ENCODE results near the gene VOPP1.
"Not testable (repeated sequence)": the region's sequence is repeated elsewhere in the genome, so short reads cannot be mapped to it uniquely, and the experiment has no call there.

The VOPP1 gene, protein sequence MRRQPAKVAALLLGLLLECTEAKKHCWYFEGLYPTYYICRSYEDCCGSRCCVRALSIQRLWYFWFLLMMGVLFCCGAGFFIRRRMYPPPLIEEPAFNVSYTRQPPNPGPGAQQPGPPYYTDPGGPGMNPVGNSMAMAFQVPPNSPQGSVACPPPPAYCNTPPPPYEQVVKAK

DNA sequence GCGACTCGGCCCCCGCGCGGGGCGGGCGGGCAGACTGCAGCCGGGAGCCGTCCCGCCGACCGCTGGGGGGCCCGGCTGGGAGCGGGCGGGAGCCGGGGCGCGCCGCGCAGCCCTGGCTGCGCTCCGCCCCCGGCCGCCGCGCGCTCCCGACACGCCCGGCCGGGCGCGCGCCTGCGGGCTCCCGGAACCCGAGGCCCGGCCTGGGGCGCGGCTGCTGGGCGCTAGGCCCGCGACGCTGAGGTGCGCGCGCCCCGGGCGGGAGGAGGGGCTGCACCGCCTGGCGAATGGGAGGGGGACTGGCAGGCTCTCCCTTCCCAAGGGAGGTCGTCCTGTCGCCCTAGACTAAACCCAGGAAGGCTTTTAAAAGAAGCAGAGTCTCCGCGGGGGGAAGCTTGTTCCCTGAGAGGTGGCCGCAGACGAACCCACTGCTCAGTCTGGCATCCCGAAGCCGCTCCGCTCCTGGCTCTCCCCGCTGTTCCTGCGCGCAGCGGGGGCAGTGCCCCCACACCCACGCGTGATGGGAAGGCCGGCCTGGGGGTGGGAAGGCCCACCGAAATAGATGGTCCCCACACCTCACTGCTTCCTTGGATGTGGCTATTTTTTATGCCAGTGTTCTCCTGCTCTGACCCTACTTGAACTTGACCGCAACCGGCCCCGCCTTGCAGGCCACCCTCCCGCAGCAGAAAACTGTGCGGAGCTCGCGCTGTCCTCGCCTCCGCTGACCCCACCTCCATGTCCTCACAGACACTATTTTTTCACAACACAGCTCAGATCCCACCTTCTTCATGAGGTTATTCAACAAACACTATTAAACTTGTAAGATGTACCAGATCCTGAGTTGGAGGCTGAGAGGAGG lies at the start of gene VOPP1:
Gene VOPP1 (minus strand): TSS at position 125 of the 856 bp plus-strand sequence. CDS start 178 bp downstream, outside the sequence.
- DNase-seq (ENCODE audit: low read depth in 2 of 2) = peak in 1 of 2 donors; percentile 61

DNA sequence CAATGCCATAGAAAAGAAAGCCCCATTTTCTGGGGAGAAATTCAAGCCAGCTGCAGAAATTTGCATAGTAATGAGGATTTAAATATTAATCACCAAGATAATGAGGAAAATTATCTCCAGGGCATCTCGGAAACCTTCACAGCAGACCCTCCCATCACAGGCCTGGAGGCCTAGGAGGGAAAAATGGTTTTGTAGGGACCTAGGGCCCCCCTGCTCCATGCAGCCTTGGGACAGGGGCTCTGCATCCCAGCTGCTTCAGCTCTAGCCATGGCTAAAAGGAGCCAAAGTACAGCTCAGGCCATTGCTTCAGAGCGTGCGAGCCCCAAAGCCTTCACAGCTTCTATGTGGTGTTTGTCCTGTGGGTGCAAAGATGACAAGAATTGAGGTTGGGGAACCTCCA lies 46.6 kb upstream of the VOPP1 start:
- DNase-seq (ENCODE audit: low read depth in 2 of 2) = no peak

DNA sequence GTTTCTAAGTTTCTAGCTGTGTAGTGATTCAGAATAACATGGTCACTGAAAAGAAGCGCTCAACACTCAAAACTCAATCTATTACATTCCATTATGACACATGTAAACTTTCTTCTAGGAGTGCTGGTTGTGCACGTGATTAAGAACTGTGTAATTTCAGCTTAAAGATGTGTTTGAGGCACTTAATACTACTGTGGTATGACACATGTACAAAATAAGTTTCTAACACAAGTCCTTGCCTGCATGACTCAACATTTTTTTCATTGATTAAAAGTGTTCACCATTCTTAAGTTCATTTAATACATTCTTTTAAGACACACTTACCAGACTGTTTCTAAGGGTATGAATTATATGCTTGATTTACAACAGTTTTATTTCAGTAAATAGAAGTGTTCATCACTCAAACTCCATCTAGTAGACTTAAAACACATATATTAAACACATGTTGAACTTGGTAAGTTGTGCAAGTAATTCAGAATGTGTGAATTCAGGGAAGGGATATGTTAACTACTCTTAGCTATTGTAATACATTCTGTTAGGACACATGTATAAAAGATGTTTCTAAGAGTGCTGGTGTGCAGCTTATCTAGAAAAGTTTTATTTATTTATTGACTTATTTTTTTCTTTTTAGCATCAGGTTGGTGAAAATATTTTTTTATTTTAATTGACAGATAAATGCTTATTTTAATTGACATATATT lies 42.2 kb upstream of the VOPP1 start:
- not testable (repeated sequence) for DNase-seq (ENCODE audit: low read depth in 2 of 2)

DNA sequence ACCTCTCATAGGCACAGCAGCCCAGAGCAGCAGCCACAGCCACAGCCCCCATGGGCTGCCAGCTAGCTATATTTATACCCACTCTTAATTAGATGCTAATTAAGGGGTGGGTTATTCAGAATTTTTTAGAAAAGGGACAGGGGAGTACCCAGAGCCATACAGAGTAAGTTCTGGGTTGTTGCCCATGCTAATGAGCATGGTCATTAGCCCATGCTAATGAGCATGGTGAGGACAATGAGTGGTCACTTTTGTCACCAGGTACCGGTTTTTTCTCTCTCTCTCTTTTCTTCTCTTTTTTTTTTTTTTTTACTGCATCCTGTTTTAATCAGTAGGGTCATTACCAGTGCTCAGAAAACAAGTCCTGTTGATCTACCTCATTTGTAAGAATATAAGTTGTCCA lies 37.4 kb upstream of the VOPP1 start:
- DNase-seq (ENCODE audit: low read depth in 2 of 2) = not testable (repeated sequence)

DNA sequence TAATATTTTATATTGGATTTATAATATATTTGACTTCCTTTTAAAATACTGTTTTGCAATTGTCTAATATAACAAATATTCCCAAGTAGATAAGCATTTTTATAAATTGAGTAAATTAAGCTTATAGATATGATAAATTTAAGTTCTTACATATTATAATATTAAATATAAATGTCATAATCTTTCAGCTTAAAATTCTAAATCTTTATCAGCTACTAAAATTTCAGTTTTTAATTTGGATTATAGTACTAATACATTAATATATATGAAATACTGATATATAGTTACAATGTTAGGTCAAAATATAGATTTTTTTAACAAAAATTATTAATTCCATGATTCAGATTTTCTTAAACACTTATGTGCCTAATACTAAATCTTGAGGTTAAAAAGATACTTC lies 33.4 kb upstream of the VOPP1 start:
- not testable (repeated sequence) for DNase-seq (ENCODE audit: low read depth in 2 of 2)

DNA sequence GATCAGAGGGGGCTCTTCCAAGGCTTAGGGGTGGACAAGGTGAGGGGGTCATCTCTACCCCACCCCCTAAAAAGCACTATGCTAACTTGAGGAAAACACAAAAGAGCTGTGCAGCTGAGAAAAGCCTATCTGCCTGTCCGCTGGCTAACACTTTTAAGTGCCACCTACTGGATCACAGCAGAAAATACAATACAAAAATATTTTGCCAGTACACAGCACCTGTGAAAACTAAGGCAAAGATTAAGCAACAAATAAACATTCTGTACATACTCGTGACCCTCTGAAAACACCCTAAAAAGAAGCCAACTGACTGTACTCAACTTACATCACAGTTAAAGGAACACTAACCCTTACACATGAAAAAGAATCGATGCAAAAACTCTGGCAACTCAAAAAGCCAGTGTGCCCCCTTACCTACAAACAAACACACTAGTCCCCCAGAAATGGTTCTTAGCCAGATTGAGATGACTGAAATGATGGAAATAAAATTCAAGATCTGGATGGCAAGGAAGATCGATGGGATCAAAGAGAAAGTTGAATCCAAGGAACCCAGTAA lies 25.7 kb upstream of the VOPP1 start:
- not testable (repeated sequence) for DNase-seq (ENCODE audit: low read depth in 2 of 2)

DNA sequence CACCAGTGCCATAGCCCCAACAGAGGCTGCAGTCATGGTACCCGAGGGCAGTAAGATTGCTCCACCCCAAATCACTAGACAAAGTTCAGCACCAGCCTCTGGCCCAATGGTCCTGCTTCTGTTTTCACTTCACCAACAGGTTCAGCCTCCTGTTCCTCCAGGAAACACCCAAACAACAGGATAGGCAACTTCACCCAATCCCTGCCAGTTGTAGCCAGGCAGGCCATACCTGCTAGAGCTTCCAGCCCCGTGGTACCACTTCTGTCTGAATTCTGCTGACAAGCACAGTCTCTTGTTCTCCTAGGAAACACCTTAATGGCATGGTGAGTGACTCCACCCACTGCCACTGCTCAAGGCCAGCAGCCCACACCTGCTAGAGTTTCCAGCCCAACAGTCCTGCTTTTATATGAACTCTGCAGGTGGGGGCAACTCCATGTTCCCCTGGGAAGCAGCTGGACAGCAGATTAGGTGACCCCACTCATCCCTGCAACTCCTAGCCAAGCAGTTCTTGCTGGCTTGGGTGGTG lies 25.0 kb upstream of the VOPP1 start:
- DNase-seq (ENCODE audit: low read depth in 2 of 2) = not testable (repeated sequence)

DNA sequence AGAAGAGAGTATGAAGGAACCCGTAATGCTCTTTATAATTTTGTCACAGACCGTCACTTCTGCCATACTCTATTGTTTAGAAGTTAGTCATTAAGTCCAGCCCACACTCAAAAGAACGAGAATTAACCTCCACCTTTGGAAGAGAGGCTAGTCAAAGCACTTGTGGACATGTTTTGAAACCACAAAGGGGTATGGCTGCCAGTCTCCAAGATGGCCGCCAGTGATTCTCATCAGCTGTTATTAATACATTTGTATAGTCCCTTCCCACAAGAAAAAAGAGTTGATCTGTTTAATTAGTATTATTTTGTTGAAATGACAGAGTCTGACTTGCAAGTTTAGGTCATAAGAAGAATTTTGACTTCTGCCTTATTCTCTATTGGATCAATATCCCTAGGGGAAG lies 23.2 kb upstream of the VOPP1 start:
- no peak for DNase-seq (ENCODE audit: low read depth in 2 of 2)

DNA sequence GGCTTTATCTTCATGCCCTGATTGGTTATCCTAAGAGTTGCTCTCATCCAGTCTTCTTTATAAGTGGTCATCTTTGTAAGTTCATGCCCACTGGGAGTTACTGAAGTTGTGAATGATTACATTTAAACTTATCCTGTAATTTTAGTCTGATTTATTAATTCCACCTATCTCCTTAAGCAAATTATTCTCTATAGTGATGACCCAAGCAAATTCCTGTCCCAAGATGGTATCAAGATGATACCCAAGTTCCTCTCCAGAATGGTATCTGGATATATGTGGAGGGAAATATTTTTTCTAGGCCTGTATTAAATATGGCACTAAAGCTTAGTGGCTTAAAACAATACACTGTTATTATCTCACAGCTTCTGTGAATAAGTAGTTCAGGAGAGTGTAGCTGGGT lies 22.6 kb upstream of the VOPP1 start:
- no peak for DNase-seq (ENCODE audit: low read depth in 2 of 2)

DNA sequence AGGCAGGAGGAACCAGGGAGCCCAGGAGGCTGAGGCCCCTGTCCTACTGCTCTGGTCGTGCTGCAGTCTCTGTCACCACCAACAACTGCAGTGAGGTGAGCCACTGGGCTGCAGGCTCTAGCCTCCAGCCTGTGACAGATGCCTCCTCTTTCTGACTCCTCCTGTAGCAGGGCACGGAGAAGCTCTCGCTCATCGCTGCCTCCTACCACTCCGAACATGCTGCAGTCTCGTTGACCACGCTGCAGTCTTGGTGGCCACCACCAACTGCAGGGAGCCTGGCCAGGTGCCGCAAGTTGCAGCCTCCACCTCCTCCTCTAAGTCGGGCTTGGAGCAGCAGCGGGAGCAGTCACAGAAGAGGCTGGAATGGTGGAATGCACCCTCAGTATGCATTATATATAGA lies 22.1 kb upstream of the VOPP1 start:
- no peak for DNase-seq (ENCODE audit: low read depth in 2 of 2)

DNA sequence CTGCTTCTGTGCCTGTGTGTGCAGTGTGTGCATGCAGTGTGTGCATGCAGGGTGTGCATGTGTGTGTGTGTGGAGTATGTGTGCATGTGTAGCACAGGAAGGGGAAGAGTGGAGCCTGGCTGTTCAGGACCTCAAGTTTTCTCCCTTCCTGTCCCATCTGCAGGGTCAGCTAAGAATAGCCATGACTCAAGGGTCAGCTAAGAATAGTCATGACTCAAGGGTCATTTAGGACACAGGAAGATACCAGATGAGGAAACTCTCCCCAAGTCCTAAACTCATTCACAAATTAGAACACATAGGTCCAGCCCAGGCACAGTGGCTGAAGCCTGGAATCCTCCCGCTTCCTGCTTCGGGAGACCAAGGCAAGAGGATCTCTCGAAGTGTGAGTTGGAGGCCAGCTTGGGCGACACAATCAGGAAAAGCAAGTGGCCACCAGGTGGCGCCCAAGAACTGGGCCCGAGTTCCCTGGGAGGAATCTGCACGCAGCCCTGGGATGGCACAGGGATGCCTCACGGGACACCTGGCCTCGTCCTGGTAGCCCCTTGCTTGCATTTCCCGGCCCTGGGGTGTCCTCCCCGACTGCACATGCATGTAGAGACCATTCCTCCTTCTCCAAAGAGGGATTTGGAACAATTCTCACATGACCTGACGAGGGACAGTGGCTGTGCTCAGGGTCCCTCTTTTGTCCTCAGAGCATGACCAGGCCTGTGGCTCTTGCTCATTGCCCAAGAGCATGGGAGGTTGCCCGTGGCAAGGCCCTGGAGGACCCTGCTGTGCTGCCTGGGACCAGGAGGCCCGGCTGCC lies 21.4 kb upstream of the VOPP1 start:
- peak; percentile 39 to 41 for DNase-seq (ENCODE audit: low read depth in 2 of 2)

DNA sequence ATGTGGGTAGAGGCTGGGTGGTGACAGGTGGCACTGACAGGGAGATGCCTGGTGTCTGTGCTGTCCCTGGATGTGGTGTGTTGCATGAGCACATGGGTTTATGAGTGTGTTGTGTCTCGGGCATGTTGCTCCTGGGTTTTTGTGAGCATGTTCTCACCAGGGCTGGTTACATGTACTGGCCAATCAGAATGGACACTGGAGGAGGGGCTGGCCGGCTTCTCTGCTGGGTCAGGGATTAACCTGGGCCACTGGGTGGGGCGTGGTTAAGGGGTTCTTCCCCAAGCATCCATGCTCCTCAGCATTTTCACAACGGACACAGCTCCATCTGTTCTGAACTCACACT lies 20.8 kb upstream of the VOPP1 start:
- no peak for DNase-seq (ENCODE audit: low read depth in 2 of 2)

DNA sequence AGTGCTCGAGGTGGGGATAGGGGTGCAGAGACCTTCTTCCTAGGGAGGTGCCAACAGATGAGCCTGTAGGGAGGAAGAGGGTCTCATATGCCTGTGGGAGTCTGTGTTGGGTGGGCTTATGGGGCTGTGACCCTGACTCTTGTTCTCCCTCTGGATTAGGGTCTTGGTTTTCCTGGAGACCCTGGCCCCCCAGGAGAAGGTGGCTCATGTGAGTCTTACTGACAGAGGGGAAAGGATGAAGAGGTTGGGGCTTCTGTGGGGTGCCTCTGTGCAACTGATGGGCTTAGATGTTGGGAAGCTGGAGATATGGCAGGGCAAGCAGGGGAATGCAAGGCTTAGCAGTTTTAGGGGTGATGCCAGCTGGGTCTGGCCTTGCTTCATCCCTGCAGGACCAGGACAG lies 20.2 kb upstream of the VOPP1 start:
- no peak for DNase-seq (ENCODE audit: low read depth in 2 of 2)

DNA sequence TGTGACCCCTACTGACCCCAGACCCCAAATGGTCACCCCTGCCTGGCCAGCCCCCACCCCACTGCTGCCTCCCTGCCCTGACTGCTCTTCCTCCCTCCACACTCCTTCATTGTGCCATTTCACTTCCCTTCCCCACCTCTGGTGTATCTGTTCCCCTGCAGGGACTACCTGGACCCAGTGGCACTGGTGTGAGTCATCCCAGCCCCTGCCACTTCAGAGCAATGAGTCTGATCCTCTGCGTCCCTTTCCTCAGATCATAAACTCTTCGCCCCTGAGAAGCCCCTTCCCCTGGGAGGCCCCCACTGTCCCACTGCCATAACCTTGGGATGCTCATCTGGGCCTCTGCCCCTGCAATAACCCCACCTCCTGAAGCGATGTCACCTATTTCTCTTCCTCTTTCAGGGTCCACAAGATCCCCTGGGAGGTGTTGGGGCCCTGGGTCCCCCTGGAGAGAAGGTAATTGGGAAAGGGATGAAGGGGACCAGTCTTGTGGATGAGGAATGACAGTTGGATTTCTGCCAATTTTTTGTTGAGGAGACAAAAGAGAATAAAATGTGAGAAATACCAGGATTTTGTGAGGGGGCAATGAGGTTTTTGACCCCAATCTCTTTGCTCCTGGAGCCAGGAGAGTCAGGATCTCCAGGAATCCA lies 19.1 kb upstream of the VOPP1 start:
- DNase-seq (ENCODE audit: low read depth in 2 of 2) = no peak

DNA sequence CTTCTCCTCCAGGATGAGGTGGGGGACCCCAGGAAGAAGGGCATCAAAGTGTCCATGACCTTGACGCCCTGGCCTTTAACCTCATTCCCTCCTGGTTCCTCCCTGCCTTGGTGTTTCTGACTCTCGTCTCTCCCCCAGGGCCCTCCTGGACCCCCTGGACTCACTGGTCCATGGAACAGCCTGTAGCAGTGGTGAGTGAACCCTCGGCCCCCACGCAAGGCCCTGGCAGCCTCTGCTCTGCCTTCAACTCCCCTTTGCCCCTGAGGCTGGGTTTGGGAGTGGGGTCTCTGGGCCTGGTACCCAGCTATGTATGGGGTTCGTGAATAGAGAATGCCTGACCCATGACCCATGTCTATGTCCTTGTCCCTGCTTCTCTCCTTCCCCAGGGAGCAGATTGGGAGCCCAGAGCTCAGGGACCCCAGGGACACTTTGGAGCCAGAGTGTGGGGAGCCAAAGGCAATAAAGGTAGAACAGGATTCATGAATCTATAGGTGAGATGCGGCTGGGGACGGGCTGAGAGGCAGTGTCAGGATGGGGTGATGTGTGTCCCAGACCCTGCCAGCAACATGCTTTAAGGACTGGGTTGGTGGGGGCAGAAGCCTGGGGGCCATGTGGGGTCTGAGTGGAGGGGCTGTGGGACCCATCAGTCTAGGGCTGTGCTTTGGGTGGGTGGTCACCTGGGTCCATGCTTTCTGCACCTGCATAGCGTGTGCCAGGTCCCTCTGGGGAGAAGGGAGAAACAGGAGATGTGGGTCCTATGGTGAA lies 18.4 kb upstream of the VOPP1 start:
- no peak for DNase-seq (ENCODE audit: low read depth in 2 of 2)

DNA sequence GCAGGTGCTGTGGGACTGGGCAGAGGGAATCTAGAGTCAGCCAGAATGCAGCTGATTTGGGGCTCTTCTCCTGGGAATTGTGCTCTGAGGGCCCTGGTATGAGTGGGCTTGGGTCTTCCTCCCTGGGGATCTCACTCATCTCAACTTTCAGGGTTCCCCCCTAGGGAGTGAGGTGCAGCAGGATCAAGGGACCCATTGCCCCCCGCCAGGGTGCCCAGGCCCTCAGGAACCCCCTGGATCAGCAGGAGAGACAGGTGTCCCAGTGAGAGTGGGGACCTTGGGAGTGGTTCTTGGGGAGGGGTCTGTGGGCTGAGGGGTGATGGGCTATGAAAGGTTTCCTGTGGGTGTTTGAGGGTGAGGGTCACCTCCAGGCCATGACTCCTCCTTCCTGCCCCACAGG lies 17.6 kb upstream of the VOPP1 start:
- DNase-seq (ENCODE audit: low read depth in 2 of 2) = no peak

DNA sequence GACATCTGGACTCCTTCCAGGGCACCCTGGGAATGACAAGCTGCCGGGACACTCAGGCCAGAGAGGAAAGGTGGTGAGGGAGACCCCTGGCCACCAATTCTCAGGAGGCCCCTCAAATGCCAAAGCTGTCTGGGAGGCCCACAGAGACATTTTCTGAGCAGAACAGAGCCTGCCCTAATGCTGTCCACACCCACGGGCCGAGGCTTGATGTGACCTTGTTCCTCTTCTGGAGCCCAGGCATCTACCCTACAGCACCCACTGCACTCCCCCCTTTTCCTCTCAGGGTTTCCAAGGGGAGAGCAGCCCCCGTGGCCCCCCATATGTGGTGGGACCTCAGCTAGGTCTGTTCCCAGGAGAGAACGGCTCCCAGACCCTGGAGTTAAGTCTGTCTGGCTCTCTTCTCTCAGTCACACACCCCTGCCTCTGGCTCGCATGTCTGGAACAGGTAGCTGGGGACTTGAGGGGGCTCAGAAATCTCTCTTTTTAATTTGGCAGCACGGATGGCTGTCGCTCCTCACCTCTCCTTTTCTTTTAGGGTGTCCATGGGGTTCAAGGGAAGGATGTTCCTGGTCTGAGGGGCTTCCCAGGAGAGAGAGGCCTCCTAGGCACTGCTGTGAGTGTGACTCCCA lies 16.8 kb upstream of the VOPP1 start:
- DNase-seq (ENCODE audit: low read depth in 2 of 2) = no peak

DNA sequence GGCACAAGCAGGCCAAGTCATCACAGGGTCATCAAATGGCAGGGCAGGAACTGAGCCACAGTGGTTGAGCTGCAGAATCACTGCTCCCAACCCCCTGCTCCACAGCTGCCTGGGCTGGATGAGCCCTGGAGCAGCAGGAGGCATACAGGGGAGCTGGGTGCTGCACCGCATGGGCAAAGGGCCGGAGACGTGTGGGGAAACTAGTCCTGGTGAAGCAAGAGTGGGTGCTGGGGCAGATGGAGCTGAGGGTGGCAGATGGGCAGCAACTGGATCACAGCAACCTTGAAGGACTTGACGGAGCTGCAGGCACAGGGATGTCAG lies 16.0 kb upstream of the VOPP1 start:
- DNase-seq (ENCODE audit: low read depth in 2 of 2) = no peak

DNA sequence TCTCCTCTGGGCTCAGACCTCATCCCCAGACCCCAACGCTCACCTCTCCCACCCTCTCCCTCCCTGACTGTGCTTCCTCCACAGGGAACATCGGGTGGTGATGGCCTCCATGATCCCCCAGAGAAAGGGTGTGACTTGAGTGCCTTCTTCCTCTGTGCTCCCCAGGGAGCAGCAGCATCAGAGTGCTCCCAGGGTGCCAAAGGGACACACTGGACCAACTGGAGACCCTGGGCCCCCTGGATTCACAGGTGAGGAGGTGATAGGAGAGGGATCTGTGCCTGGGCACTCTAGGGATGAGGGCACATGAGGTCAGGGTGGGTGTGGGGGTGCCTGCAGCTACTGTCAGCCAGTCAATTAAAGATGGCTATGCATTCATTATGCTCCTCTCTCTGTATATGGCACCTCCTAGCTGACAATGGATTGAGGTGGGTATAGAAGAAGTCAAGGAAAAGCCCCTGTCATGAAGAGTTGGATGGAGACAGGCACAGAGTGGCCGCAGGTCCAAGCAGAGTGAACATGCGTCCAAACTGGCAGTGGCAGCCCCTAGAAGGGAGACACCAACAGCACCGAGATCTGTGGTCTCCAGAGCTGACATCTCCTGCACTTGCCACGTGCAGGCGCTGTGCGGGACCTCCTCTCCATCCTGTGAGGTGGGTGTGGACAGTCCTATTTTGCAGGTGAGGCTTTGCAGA lies 15.5 kb upstream of the VOPP1 start:
- DNase-seq (ENCODE audit: low read depth in 2 of 2) = no peak
